ENCODE results near the gene SPATA13.

The SPATA13 gene

DNA sequence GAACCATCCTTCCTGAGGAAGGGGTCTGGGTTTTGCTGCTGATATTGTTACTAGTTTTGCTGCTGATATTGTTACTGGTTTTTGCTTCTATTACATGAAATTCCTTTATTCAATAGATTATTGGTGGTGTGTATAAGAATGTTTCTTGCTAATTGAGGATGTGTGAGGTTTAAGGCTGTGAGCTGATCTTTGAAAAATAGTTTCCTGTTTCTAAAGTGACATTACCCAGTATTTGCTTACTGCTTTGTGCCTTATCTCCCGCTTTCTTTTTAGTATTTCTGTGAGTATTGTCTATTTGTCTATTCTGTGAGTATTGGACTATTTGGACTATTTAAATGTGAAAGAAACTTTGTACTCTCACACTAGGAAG lies 110.7 kb downstream of the SPATA13 start:
- H2BK120ac ChIP-seq (ENCODE audit: insufficient read depth, low read length, poor library complexity) = no peak overlapping the region
- peaks cover 6 to 10% of the 10 kb centered on the region in 2 experiments for H3K4me1 ChIP-seq (ENCODE audit: control insufficient read depth in 1 of 2, insufficient read depth in 2 of 2, low read length in 2 of 2)
- no peak overlapping the region for H4K8ac ChIP-seq (ENCODE audit: low read depth, low read length)
- no CpG with 5 or more reads among the region's 1 CpG for WGBS (ENCODE audit: extremely low coverage, insufficient coverage, insufficient read length)
- H3K27ac ChIP-seq (ENCODE audit: low read depth, low read length) = no peak overlapping the region
- no peaks in the 10 kb centered on the region for H3K79me2 ChIP-seq (ENCODE audit: control insufficient read depth, insufficient read depth, low read length, poor library complexity)
- no peaks in the 10 kb centered on the region for H3K9me3 ChIP-seq (ENCODE audit: insufficient read depth, low read depth, low read length)
- no peak overlapping the region for H2AFZ ChIP-seq (ENCODE audit: insufficient read depth, low read length, poor library complexity)
- no peaks in the 10 kb centered on the region for H3K36me3 ChIP-seq (ENCODE audit: control insufficient read depth in 1 of 2, insufficient read depth in 2 of 2, low read length in 2 of 2)
- no peak overlapping the region for H3K23ac ChIP-seq (ENCODE audit: low read length)
- no peak overlapping the region for H2BK12ac ChIP-seq (ENCODE audit: low read length)
- H2BK5ac ChIP-seq (ENCODE audit: low read depth, low read length, poor library complexity) = no peak overlapping the region
- no peak overlapping the region for H4K12ac ChIP-seq (ENCODE audit: low read depth, low read length)
- no peak overlapping the region for H3K14ac ChIP-seq (ENCODE audit: low read length)
- no peak for DNase-seq
- H3K27me3 ChIP-seq (ENCODE audit: insufficient read depth, low read length) = no peaks in the 10 kb centered on the region
- no peak overlapping the region for H3K18ac ChIP-seq (ENCODE audit: low read length)
- no peak overlapping the region for H3K4ac ChIP-seq (ENCODE audit: low read depth, low read length)
- H3K9ac ChIP-seq (ENCODE audit: low read length) = no peak overlapping the region
- no peak overlapping the region for H3K4me2 ChIP-seq (ENCODE audit: low read length)
- H3K4me3 ChIP-seq (ENCODE audit: low read depth, low read length) = no peak overlapping the region
- no peak overlapping the region for H2AK5ac ChIP-seq (ENCODE audit: low read length)
- peaks cover 4% of the 10 kb centered on the region for H3K79me1 ChIP-seq (ENCODE audit: low read length)
- no peak overlapping the region for H4K91ac ChIP-seq (ENCODE audit: low read depth, low read length)

DNA sequence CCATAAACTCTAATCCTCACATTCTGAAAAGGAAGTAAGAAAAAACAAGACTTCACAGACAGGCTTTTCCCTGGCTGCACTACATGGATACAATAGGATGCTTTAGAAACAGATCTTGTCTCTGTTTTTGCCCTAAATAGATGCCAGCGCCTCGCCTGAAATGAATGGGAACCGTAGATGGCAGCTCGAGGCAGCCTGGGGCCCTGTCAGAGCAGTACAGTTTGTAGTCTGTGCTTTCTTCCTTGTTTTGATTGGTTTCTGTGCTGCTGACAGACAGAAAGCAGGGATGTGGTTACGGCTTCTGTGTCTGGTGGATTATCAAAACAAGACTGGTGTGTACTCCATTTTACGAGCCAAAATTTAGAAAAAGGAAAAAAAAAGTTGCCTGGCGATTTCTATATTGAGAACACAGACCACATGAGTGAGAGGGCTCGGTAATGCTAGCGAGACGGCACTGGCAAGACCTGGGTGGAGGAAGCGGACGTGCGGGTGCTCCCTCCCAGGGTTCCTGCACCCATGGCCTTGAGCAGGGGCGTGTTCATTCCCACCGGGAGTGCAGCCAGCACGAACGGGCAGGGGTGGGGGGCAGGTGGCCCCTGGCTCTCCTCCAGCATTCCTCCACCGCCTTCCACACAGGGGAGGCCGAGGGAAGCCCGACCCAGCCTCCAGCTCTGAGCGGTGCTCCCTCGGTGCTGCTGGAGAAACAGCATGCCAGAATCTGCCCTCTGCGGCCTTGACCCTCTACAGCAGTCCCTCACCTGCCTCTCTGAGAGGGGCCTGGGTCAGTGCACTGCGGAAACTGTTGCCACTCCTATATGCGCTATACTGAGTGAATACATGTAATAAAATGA lies 111.3 kb downstream of the SPATA13 start:
- no peaks in the 10 kb centered on the region for H3K79me2 ChIP-seq (ENCODE audit: control insufficient read depth, insufficient read depth, low read length, poor library complexity)
- DNase-seq = no peak

DNA sequence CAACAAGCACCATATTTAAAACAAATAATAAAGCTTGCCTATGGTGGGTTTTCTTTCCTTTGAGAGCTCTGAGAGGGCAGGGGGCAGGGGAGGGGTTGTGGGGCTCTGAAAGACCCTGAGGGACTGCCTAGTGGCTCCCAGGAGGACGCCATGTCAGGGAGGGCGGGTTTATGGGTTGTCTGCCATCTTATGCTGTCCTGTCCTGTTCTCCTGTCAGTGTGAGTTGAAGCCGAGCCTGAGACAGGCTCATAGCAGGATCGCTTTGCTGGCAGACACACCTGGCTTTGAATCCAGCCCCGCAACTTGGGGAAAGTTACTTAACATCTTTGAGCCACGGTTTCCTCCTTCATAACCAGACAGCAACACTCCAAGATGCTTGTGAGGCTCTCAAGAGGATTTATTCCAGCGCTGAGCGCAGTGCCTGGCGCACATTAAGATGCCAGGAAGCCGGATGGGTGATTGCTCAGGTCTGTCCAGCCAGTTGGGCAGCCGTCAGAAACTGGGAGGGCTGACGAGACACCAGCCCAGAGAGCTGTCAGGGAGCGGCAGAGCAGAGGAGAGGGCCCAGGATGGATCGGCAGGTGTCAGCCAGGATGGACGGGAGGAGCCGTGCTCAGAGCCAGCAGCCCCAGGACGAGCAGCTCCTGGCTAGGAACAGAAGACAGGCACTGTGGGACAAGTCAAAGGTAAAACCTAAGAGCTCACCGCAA lies 112.1 kb downstream of the SPATA13 start:
- Histone ChIP-seq H2AFZ (ENCODE audit: insufficient read depth, low read length, poor library complexity) (no peak overlapping the region), H3K36me3 (ENCODE audit: control insufficient read depth in 1 of 2, insufficient read depth in 2 of 2, low read length in 2 of 2) (no peaks in the 10 kb centered on the region), H3K27ac (ENCODE audit: low read depth, low read length) (no peak overlapping the region), H3K4me1 (ENCODE audit: control insufficient read depth in 1 of 2, insufficient read depth in 2 of 2, low read length in 2 of 2) (peaks cover 6 to 10% of the 10 kb centered on the region in 2 experiments), H3K14ac (ENCODE audit: low read length) (no peak overlapping the region), H4K12ac (ENCODE audit: low read depth, low read length) (no peak overlapping the region), H4K91ac (ENCODE audit: low read depth, low read length) (peak overlapping the region; percentile 40), H2BK120ac (ENCODE audit: insufficient read depth, low read length, poor library complexity) (no peak overlapping the region), H3K27me3 (ENCODE audit: insufficient read depth, low read length) (no peaks in the 10 kb centered on the region), H2AK5ac (ENCODE audit: low read length) (no peak overlapping the region), H3K79me2 (ENCODE audit: control insufficient read depth, insufficient read depth, low read length, poor library complexity) (no peaks in the 10 kb centered on the region), H3K79me1 (ENCODE audit: low read length) (peaks cover 4% of the 10 kb centered on the region), H3K4me3 (ENCODE audit: low read depth, low read length) (no peak overlapping the region), H3K4me2 (ENCODE audit: low read length) (no peak overlapping the region), H3K18ac (ENCODE audit: low read length) (no peak overlapping the region), H3K9ac (ENCODE audit: low read length) (no peak overlapping the region), H3K9me3 (ENCODE audit: insufficient read depth, low read depth, low read length) (no peaks in the 10 kb centered on the region), H3K4ac (ENCODE audit: low read depth, low read length) (no peak overlapping the region), H3K23ac (ENCODE audit: low read length) (no peak overlapping the region), H2BK5ac (ENCODE audit: low read depth, low read length, poor library complexity) (no peak overlapping the region), H2BK12ac (ENCODE audit: low read length) (no peak overlapping the region), H4K8ac (ENCODE audit: low read depth, low read length) (no peak overlapping the region)
- no CpG with 5 or more reads among the region's 18 CpGs for WGBS (ENCODE audit: extremely low coverage, insufficient coverage, insufficient read length)
- DNase-seq = no peak

More for the DNA sequence above, 111.3 kb downstream of the SPATA13 start:
- Histone ChIP-seq H3K27me3 (ENCODE audit: insufficient read depth, low read length) (no peaks in the 10 kb centered on the region), H4K8ac (ENCODE audit: low read depth, low read length) (no peak overlapping the region), H3K4me1 (ENCODE audit: control insufficient read depth in 1 of 2, insufficient read depth in 2 of 2, low read length in 2 of 2) (peaks cover 6 to 10% of the 10 kb centered on the region in 2 experiments), H2AK5ac (ENCODE audit: low read length) (no peak overlapping the region), H3K9ac (ENCODE audit: low read length) (no peak overlapping the region), H2BK5ac (ENCODE audit: low read depth, low read length, poor library complexity) (no peak overlapping the region), H3K79me1 (ENCODE audit: low read length) (peaks cover 4% of the 10 kb centered on the region), H3K23ac (ENCODE audit: low read length) (no peak overlapping the region), H2BK12ac (ENCODE audit: low read length) (peak overlapping the region; percentile 4), H2AFZ (ENCODE audit: insufficient read depth, low read length, poor library complexity) (no peak overlapping the region), H3K4ac (ENCODE audit: low read depth, low read length) (no peak overlapping the region), H3K36me3 (ENCODE audit: control insufficient read depth in 1 of 2, insufficient read depth in 2 of 2, low read length in 2 of 2) (no peaks in the 10 kb centered on the region), H3K4me2 (ENCODE audit: low read length) (peak overlapping the region; percentile 28), H4K91ac (ENCODE audit: low read depth, low read length) (no peak overlapping the region), H2BK120ac (ENCODE audit: insufficient read depth, low read length, poor library complexity) (peak overlapping the region; percentile 17), H3K14ac (ENCODE audit: low read length) (peak overlapping the region; percentile 3), H3K27ac (ENCODE audit: low read depth, low read length) (peak overlapping the region; percentile 29), H3K4me3 (ENCODE audit: low read depth, low read length) (no peak overlapping the region), H3K9me3 (ENCODE audit: insufficient read depth, low read depth, low read length) (no peaks in the 10 kb centered on the region), H4K12ac (ENCODE audit: low read depth, low read length) (no peak overlapping the region), H3K18ac (ENCODE audit: low read length) (no peak overlapping the region)
- WGBS (ENCODE audit: extremely low coverage, insufficient coverage, insufficient read length) = no CpG with 5 or more reads among the region's 25 CpGs

DNA sequence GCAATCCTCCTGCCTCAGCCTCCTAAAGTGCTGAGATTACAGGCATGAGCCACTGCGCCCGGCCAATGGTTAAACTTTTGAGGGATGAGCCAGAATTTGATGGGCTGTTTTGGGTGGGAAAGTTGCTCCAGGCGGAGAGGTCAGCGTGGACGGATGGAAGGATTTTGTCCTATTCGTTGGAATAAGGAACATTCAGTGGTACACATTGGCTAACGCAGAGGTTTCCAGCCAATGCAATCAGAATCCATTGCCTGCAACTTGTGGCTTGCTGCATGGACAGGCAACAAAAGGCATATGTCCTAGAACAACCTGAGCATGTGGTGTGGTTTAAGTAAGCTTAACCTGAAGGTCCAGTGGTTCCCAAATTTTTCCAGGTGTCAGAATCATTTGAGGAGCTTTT lies 113.4 kb downstream of the SPATA13 start:
- H2BK12ac ChIP-seq (ENCODE audit: low read length) = no peak overlapping the region

More for the DNA sequence above, 113.4 kb downstream of the SPATA13 start:
- Histone ChIP-seq H2BK120ac (ENCODE audit: insufficient read depth, low read length, poor library complexity) (no peak overlapping the region), H3K4me2 (ENCODE audit: low read length) (no peak overlapping the region), H3K27ac (ENCODE audit: low read depth, low read length) (no peak overlapping the region), H2AFZ (ENCODE audit: insufficient read depth, low read length, poor library complexity) (no peak overlapping the region), H3K9me3 (ENCODE audit: insufficient read depth, low read depth, low read length) (no peaks in the 10 kb centered on the region), H3K36me3 (ENCODE audit: control insufficient read depth in 1 of 2, insufficient read depth in 2 of 2, low read length in 2 of 2) (no peaks in the 10 kb centered on the region), H3K4ac (ENCODE audit: low read depth, low read length) (no peak overlapping the region), H2AK5ac (ENCODE audit: low read length) (no peak overlapping the region), H2BK5ac (ENCODE audit: low read depth, low read length, poor library complexity) (no peak overlapping the region), H3K27me3 (ENCODE audit: insufficient read depth, low read length) (no peaks in the 10 kb centered on the region), H3K79me1 (ENCODE audit: low read length) (peaks cover 4% of the 10 kb centered on the region), H3K18ac (ENCODE audit: low read length) (no peak overlapping the region), H4K91ac (ENCODE audit: low read depth, low read length) (no peak overlapping the region), H3K23ac (ENCODE audit: low read length) (no peak overlapping the region), H3K4me1 (ENCODE audit: control insufficient read depth in 1 of 2, insufficient read depth in 2 of 2, low read length in 2 of 2) (peaks cover 6 to 10% of the 10 kb centered on the region in 2 experiments), H4K12ac (ENCODE audit: low read depth, low read length) (no peak overlapping the region), H3K4me3 (ENCODE audit: low read depth, low read length) (no peak overlapping the region), H3K14ac (ENCODE audit: low read length) (no peak overlapping the region), H4K8ac (ENCODE audit: low read depth, low read length) (no peak overlapping the region), H3K79me2 (ENCODE audit: control insufficient read depth, insufficient read depth, low read length, poor library complexity) (no peaks in the 10 kb centered on the region), H3K9ac (ENCODE audit: low read length) (no peak overlapping the region)
- no peak for DNase-seq
- WGBS (ENCODE audit: extremely low coverage, insufficient coverage, insufficient read length) = no CpG with 5 or more reads among the region's 7 CpGs

All from trophoblast cell (in vitro differentiated cells and primary cell).